ENCODE measurements around the gene FAM114A1. TPM values are rescaled to one million over a fixed set of nuclear protein-coding genes. Genes with fewer than 3 reads are reported as not detected.
"Not testable (repeated sequence)": the region's sequence is repeated elsewhere in the genome, so short reads cannot be mapped to it uniquely, and the experiment has no call there.

Gene FAM114A1
- total RNA-seq, 2 experiments from 2014 or later: not detected

DNA sequence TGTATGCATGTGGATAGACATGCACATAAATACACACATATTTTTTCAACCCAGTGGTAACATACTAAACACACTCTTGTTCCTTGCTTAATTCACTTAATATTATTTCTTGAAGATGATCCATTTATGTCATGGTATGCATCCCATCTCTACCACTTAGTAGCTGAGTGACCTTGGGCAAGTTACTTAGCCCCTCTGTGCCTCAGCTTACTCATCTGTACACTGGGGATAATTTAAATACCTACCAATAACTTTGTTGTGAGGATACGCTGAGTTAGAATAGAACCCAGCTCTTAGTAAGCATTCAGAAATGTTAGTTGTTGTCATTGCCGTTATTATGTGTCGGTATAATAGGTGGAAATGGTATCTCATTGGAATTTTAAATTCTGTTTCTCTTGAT, 41.4 kb downstream of the FAM114A1 start:
- intact Hi-C loops (cut with DNase I, micrococcal nuclease): loop anchor here in 1 of 2 experiments (10.0 kb wide), 1 partner anchor 376 kb away; no protein-coding TSS in a partner anchor

DNA sequence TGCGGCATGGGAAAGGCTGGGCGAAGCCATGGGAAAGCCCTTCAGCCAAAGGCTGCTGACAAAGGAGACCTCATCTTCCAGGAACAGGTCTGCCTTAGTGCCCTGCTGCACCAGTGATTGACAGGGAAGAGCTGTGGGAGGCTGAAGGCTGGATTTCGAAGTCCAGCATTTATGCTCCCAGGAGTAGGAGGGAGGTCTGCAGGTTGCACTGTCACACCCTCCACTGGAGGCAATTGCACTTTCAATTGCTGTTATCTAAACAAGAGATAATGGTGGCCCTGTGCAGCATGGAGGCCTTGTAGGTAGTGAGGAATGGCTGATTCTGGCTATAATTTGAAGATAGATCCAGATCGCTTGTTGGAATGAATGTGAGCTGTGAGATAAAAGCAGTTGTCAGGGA, 43.7 kb downstream of the FAM114A1 start:
- DNase-seq: no peak
- H3K9me3 ChIP-seq (ENCODE audit: control insufficient read depth in 1 of 2, insufficient read depth in 1 of 2, low read length in 2 of 2): no peaks in the 10 kb centered on the region
- no peak for ATAC-seq (ENCODE audit: poor library complexity)
- H3K36me3 ChIP-seq (ENCODE audit: insufficient read depth, low read length): no peaks in the 10 kb centered on the region
- Mint-ChIP-seq H3K27me3 (no peaks in the 10 kb centered on the region), H3K36me3 (ENCODE audit: low read depth) (no peaks in the 10 kb centered on the region), H3K9me3 (no peaks in the 10 kb centered on the region), H3K4me3 (no peak overlapping the region), H3K27ac (no peak overlapping the region), H3K4me1 (ENCODE audit: low read depth) (peaks cover 8% of the 10 kb centered on the region)
- ChIA-PET CTCF (no interaction called here), POLR2A (no interaction called here)
- TF ChIP-seq, protein P1, sequence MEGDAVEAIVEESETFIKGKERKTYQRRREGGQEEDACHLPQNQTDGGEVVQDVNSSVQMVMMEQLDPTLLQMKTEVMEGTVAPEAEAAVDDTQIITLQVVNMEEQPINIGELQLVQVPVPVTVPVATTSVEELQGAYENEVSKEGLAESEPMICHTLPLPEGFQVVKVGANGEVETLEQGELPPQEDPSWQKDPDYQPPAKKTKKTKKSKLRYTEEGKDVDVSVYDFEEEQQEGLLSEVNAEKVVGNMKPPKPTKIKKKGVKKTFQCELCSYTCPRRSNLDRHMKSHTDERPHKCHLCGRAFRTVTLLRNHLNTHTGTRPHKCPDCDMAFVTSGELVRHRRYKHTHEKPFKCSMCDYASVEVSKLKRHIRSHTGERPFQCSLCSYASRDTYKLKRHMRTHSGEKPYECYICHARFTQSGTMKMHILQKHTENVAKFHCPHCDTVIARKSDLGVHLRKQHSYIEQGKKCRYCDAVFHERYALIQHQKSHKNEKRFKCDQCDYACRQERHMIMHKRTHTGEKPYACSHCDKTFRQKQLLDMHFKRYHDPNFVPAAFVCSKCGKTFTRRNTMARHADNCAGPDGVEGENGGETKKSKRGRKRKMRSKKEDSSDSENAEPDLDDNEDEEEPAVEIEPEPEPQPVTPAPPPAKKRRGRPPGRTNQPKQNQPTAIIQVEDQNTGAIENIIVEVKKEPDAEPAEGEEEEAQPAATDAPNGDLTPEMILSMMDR (IDR thresholded peaks at IDR 0.05): no peak
- no peak overlapping the region for H3K4me3 ChIP-seq (ENCODE audit: low read length)
- H3K27me3 ChIP-seq (ENCODE audit: control insufficient read depth in 1 of 2, insufficient read depth in 2 of 2, low read length in 2 of 2): no peaks in the 10 kb centered on the region
- peaks cover 3% of the 10 kb centered on the region for H3K4me1 ChIP-seq (ENCODE audit: insufficient read depth, low read length)
- no peak overlapping the region for H3K27ac ChIP-seq (ENCODE audit: low read depth in 1 of 2, low read length in 2 of 2)
- intact Hi-C loops (cut with DNase I, micrococcal nuclease): no loop called here

More for the DNA sequence above, 41.4 kb downstream of the FAM114A1 start:
- POLR2A ChIA-PET: interaction anchor here (0.6 kb wide), 1 partner anchor 175 kb away, joined by 4 read pairs; no protein-coding TSS in a partner anchor
- CTCF ChIA-PET: interaction anchor here (2.3 kb wide), 1 partner anchor 226 kb away, joined by 9 read pairs; no protein-coding TSS in a partner anchor
- no peaks in the 10 kb centered on the region for H3K4me1 Mint-ChIP-seq (ENCODE audit: low read depth)
- no peaks in the 10 kb centered on the region for H3K9me3 Mint-ChIP-seq
- Histone ChIP-seq H3K36me3 (ENCODE audit: insufficient read depth, low read length) (no peaks in the 10 kb centered on the region), H3K4me1 (ENCODE audit: insufficient read depth, low read length) (no peaks in the 10 kb centered on the region), H3K27me3 (ENCODE audit: control insufficient read depth in 1 of 2, insufficient read depth in 2 of 2, low read length in 2 of 2) (no peaks in the 10 kb centered on the region), H3K4me3 (ENCODE audit: low read length) (no peak overlapping the region), H3K9me3 (ENCODE audit: control insufficient read depth in 1 of 2, insufficient read depth in 1 of 2, low read length in 2 of 2) (no peaks in the 10 kb centered on the region), H3K27ac (ENCODE audit: low read depth in 1 of 2, low read length in 2 of 2) (no peak overlapping the region)
- TF ChIP-seq, protein P1 (IDR thresholded peaks at IDR 0.05): no peak
- H3K36me3 Mint-ChIP-seq (ENCODE audit: low read depth): no peaks in the 10 kb centered on the region
- no peak for ATAC-seq (ENCODE audit: poor library complexity)
- H3K4me3 Mint-ChIP-seq: no peak overlapping the region
- no peak for DNase-seq
- no peak overlapping the region for H3K27ac Mint-ChIP-seq
- no peaks in the 10 kb centered on the region for H3K27me3 Mint-ChIP-seq

DNA sequence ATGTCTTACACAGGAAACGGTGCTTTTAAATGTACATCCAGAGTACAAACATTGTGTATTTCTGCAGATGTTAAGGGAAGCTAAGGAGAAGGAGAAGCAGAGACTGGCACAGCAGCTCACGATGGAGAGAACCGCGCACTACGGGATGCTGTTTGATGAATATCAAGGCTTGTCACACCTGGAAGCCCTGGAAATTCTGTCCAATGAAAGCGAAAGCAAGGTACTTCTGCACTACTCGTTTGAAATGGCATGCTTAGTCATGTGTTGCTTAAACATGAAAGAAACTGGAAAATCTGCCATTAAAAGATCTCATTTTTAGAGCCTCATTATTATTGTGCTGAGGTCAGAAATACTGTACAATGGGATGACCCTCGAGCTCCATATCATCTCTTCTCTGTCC, 47.2 kb downstream of the FAM114A1 start:
- H3K36me3 ChIP-seq (ENCODE audit: insufficient read depth, low read length): no peaks in the 10 kb centered on the region
- H3K9me3 ChIP-seq (ENCODE audit: control insufficient read depth in 1 of 2, insufficient read depth in 1 of 2, low read length in 2 of 2): no peaks in the 10 kb centered on the region
- ChIA-PET POLR2A (no interaction called here), CTCF (no interaction called here)
- Mint-ChIP-seq H3K4me3 (peak overlapping the region; percentile 14), H3K27ac (no peak overlapping the region), H3K36me3 (ENCODE audit: low read depth) (no peaks in the 10 kb centered on the region), H3K9me3 (no peaks in the 10 kb centered on the region), H3K27me3 (no peaks in the 10 kb centered on the region), H3K4me1 (ENCODE audit: low read depth) (peaks cover 8% of the 10 kb centered on the region)
- DNase-seq (peak in 4 of 14 experiments; percentile 7 to 30 (median 16)), ATAC-seq (ENCODE audit: poor library complexity) (no peak)
- no peak overlapping the region for H3K27ac ChIP-seq (ENCODE audit: low read depth in 1 of 2, low read length in 2 of 2)
- H3K4me1 ChIP-seq (ENCODE audit: insufficient read depth, low read length): peaks cover 3% of the 10 kb centered on the region
- no peaks in the 10 kb centered on the region for H3K27me3 ChIP-seq (ENCODE audit: control insufficient read depth in 1 of 2, insufficient read depth in 2 of 2, low read length in 2 of 2)
- intact Hi-C loops (cut with DNase I, micrococcal nuclease): no loop called here
- TF ChIP-seq, protein P1 (IDR thresholded peaks at IDR 0.05): no peak
- peak overlapping the region; percentile 38 for H3K4me3 ChIP-seq (ENCODE audit: low read length)

DNA sequence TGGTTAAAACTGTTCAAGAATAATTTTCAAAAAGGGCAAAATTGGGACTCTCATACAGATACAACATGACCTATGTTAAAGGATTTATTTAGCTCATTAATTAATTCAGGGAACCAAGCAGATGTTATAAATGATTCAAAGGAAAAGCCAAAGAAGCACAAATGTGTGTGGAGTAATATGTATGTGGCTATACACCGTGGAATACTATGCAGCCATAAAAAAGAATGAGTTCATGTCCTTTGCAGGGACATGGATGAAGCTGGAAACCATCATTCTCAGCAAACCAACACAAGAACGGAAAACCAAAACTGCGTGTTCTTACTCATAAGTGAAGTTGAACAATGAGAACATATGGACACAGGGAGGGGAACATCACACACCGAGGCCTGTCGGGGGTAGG, 48.7 kb downstream of the FAM114A1 start:
- H3K27me3 Mint-ChIP-seq; H3K36me3 ChIP-seq (ENCODE audit: insufficient read depth, low read length); H3K4me1 ChIP-seq (ENCODE audit: insufficient read depth, low read length); H3K4me3 ChIP-seq (ENCODE audit: low read length); POLR2A ChIA-PET; ATAC-seq (ENCODE audit: poor library complexity); DNase-seq; H3K9me3 ChIP-seq (ENCODE audit: control insufficient read depth in 1 of 2, insufficient read depth in 1 of 2, low read length in 2 of 2); H3K27ac Mint-ChIP-seq; H3K9me3 Mint-ChIP-seq; H3K4me3 Mint-ChIP-seq; H3K27ac ChIP-seq (ENCODE audit: low read depth in 1 of 2, low read length in 2 of 2); H3K27me3 ChIP-seq (ENCODE audit: control insufficient read depth in 1 of 2, insufficient read depth in 2 of 2, low read length in 2 of 2); intact Hi-C loops (cut with DNase I, micrococcal nuclease); CTCF ChIA-PET; H3K36me3 Mint-ChIP-seq (ENCODE audit: low read depth): not testable (repeated sequence)
- peaks cover 14% of the 10 kb centered on the region for H3K4me1 Mint-ChIP-seq (ENCODE audit: low read depth)

Data from CD4-positive, alpha-beta T cell (primary cell).